Testis (tissue), 3 donors: Measurements from ENCODE around the gene REEP3. TPM values are rescaled to one million over a fixed set of nuclear protein-coding genes. Genes with fewer than 3 reads are reported as not detected.
A peak's percentile ranks its signal among the peaks of the same experiment; 100 is the strongest.

Experiments
- DNase-seq: peaks from one replicate; pipeline ENCODE4 v3.0.0-alpha.2; 2019
- H3K27ac ChIP-seq, 2 donors: fragments of 200-600 bp; sonication (generic); one replicate each; pipeline ENCODE4 v1.5.1; 2019
- H3K27me3 ChIP-seq: fragments of 200-600 bp; sonication (generic); one replicate; pipeline ENCODE4 v1.5.1; 2019
- H3K36me3 ChIP-seq: fragments of 200-600 bp; sonication (generic); one replicate; pipeline ENCODE4 v1.5.1; 2017; ENCODE audit warnings: low read depth; ENCODE audit errors: missing control alignments
- H3K4me1 ChIP-seq: fragments of 200-600 bp; sonication (generic); one replicate; pipeline ENCODE4 v1.5.1; 2019
- H3K4me3 ChIP-seq, 2 donors: fragments of 200-600 bp; sonication (generic); one replicate each; pipeline ENCODE4 v1.5.1; 2017 to 2019
- H3K9me3 ChIP-seq: fragments of 200-600 bp; sonication (generic); one replicate; pipeline ENCODE4 v1.5.1; 2017
- CTCF ChIP-seq, 3 experiments: fragments of 450-650 bp in 2 of 3; fragments of 200-600 bp in 1 of 3; sonication (generic) in 1 of 3; IDR thresholded peaks; one replicate each; pipeline ENCODE4 v1.5.1; 2016 to 2019; ENCODE audit warnings: antibody characterized with exemption in 3 of 3, mild to moderate bottlenecking in 2 of 3, moderate library complexity in 1 of 3
- POLR2A ChIP-seq: fragments of 450-650 bp; IDR thresholded peaks from one replicate; pipeline ENCODE4 v1.6.1; 2017; ENCODE audit warnings: antibody characterized with exemption, mild to moderate bottlenecking, moderate library complexity
- WGBS, 2 donors: methylation state at CpG; one replicate each; pipeline ENCODE4 v1.1.5; 2018; 5-methylcytosine and 5-hydroxymethylcytosine counted together
- intact Hi-C: fragments of 100-400 bp; cut with DNase I; formaldehyde crosslinking; loops from one replicate; pipeline ENCODE4 v1.15.1; 2023; ENCODE audit warnings: low total_unique reads
- polyA plus RNA-seq: library from polyadenylated mRNA; stranded (reverse); fragments of 350-450 nt; fragmentation: Illumina TruSeq; extraction: RNeasy Lipid Tissue Mini Kit (QIAGEN cat#74804); gene quantifications from one replicate; pipeline ENCODE4 v1.2.3, GENCODE V29; 2014; ENCODE audit warnings: low read depth, low replicate concordance; ENCODE audit not compliant: insufficient read depth
- total RNA-seq, 2 donors: library from RNA; depleted of rRNA; stranded (reverse); fragments of >200 nt; gene quantifications; one replicate each; pipeline ENCODE4 v1.2.3, GENCODE V29; 2016

Gene REEP3
- total and polyA plus RNA-seq, 3 donors from 2014 or later: 18.4 to 45.2 (median 20.3) TPM

GRCh38 chr10:63631991-63632390, 110.8 kb downstream of the REEP3 start:
- no peaks in the 10 kb centered on the region for H3K36me3 ChIP-seq
- no peaks in the 10 kb centered on the region for H3K27me3 ChIP-seq
- no peak overlapping the region for H3K27ac ChIP-seq
- no peak for TF ChIP-seq POLR2A
- no peak for TF ChIP-seq CTCF (IDR thresholded peaks at IDR 0.05)
- H3K9me3 ChIP-seq: no peaks in the 10 kb centered on the region
- peaks cover 12% of the 10 kb centered on the region for H3K4me1 ChIP-seq
- H3K4me3 ChIP-seq: no peak overlapping the region
- 57 to 60% methylated on average over 3 of the region's 3 CpGs for WGBS, 2 donors
- DNase-seq: no peak
- intact Hi-C loops: loop anchor here (5.0 kb wide), 1 partner anchor 80 kb away; no protein-coding TSS in a partner anchor

GRCh38 chr10:63633677-63634487, 112.7 kb downstream of the REEP3 start:
- TF ChIP-seq POLR2A (no peak), CTCF (IDR thresholded peaks at IDR 0.05) (peak in 2 of 3 experiments; percentile 8 to 35)
- 83 to 85% methylated on average over 5 of the region's 5 CpGs for WGBS, 2 donors
- DNase-seq: peak; percentile 45
- intact Hi-C loops: loop anchor here (5.0 kb wide), 1 partner anchor 78 kb away; no protein-coding TSS in a partner anchor
- no peaks in the 10 kb centered on the region for H3K9me3 ChIP-seq
- H3K4me1 ChIP-seq: peaks cover under 1% of the 10 kb centered on the region
- H3K4me3 ChIP-seq: no peak overlapping the region
- H3K27me3 ChIP-seq: no peaks in the 10 kb centered on the region
- no peaks in the 10 kb centered on the region for H3K36me3 ChIP-seq
- no peak overlapping the region for H3K27ac ChIP-seq

- WGBS, 2 donors: 93 to 98% methylated on average over 6 of the region's 6 CpGs
These were observed 113.4 kb downstream of the REEP3 start for GRCh38 chr10:63634488-63635065.

GRCh38 chr10:63636812-63637211, 115.6 kb downstream of the REEP3 start:
- Histone ChIP-seq H3K27ac (no peak overlapping the region), H3K4me1 (no peaks in the 10 kb centered on the region), H3K4me3 (no peak overlapping the region), H3K9me3 (no peaks in the 10 kb centered on the region), H3K36me3 (no peaks in the 10 kb centered on the region), H3K27me3 (no peaks in the 10 kb centered on the region)
- TF ChIP-seq POLR2A (no peak), CTCF (IDR thresholded peaks at IDR 0.05) (no peak)
- DNase-seq: no peak
- intact Hi-C loops: no loop called here
- 51 to 57% methylated on average over 3 of the region's 3 CpGs for WGBS, 2 donors

More at GRCh38 chr10:63634488-63635065, 113.4 kb downstream of the REEP3 start:
- no peak overlapping the region for H3K4me3 ChIP-seq
- no peaks in the 10 kb centered on the region for H3K4me1 ChIP-seq
- no peaks in the 10 kb centered on the region for H3K27me3 ChIP-seq
- no peak for DNase-seq
- intact Hi-C loops: loop anchor here (5.0 kb wide), 1 partner anchor 78 kb away; no protein-coding TSS in a partner anchor
- no peaks in the 10 kb centered on the region for H3K9me3 ChIP-seq
- no peak overlapping the region for H3K27ac ChIP-seq
- no peaks in the 10 kb centered on the region for H3K36me3 ChIP-seq
- no peak for TF ChIP-seq POLR2A
- TF ChIP-seq CTCF (IDR thresholded peaks at IDR 0.05): no peak
